Measurements from ENCODE around the gene BAIAP2L2.

DNA sequence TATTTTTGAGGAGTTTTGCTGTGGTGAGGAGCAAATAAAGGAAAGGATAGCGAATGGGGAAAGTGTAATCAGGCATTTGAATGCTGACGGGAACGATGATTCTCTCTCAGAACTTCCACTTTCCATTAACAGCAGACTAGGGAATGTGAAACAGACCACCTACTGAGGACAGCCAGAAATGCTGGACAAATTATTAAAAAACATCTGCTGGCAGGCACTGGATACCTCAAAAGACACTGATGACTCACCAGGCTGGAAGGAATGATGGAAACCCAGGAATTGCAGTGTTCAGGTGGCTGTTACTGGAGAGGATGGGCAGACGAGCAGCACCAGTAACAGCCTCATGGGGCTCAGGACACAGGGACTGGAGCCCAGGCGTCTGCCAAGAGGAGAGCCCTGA lies 37.8 kb upstream of the BAIAP2L2 start:
- TF ChIP-seq, protein P1, sequence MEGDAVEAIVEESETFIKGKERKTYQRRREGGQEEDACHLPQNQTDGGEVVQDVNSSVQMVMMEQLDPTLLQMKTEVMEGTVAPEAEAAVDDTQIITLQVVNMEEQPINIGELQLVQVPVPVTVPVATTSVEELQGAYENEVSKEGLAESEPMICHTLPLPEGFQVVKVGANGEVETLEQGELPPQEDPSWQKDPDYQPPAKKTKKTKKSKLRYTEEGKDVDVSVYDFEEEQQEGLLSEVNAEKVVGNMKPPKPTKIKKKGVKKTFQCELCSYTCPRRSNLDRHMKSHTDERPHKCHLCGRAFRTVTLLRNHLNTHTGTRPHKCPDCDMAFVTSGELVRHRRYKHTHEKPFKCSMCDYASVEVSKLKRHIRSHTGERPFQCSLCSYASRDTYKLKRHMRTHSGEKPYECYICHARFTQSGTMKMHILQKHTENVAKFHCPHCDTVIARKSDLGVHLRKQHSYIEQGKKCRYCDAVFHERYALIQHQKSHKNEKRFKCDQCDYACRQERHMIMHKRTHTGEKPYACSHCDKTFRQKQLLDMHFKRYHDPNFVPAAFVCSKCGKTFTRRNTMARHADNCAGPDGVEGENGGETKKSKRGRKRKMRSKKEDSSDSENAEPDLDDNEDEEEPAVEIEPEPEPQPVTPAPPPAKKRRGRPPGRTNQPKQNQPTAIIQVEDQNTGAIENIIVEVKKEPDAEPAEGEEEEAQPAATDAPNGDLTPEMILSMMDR (IDR thresholded peaks at IDR 0.05; ENCODE audit: insufficient read depth, low read length): no peak
- TF ChIP-seq GABPA (IDR thresholded peaks at IDR 0.05; ENCODE audit: low read depth): no peak
- TF ChIP-seq, protein P2, sequence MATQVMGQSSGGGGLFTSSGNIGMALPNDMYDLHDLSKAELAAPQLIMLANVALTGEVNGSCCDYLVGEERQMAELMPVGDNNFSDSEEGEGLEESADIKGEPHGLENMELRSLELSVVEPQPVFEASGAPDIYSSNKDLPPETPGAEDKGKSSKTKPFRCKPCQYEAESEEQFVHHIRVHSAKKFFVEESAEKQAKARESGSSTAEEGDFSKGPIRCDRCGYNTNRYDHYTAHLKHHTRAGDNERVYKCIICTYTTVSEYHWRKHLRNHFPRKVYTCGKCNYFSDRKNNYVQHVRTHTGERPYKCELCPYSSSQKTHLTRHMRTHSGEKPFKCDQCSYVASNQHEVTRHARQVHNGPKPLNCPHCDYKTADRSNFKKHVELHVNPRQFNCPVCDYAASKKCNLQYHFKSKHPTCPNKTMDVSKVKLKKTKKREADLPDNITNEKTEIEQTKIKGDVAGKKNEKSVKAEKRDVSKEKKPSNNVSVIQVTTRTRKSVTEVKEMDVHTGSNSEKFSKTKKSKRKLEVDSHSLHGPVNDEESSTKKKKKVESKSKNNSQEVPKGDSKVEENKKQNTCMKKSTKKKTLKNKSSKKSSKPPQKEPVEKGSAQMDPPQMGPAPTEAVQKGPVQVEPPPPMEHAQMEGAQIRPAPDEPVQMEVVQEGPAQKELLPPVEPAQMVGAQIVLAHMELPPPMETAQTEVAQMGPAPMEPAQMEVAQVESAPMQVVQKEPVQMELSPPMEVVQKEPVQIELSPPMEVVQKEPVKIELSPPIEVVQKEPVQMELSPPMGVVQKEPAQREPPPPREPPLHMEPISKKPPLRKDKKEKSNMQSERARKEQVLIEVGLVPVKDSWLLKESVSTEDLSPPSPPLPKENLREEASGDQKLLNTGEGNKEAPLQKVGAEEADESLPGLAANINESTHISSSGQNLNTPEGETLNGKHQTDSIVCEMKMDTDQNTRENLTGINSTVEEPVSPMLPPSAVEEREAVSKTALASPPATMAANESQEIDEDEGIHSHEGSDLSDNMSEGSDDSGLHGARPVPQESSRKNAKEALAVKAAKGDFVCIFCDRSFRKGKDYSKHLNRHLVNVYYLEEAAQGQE (IDR thresholded peaks at IDR 0.05; ENCODE audit: insufficient replicate concordance, low read depth): no peak
- TF ChIP-seq POLR2AphosphoS5 (IDR thresholded peaks at IDR 0.05; ENCODE audit: low read depth): no peak
- no peak for TF ChIP-seq SPI1 (IDR thresholded peaks at IDR 0.05; ENCODE audit: borderline replicate concordance, low read depth)

Measured in HL-60 (cell line).